Activated naive CD8-positive, alpha-beta T cell treated with anti-CD3 and anti-CD28 coated beads for 36 hours (primary cell): ENCODE data around the gene INSIG2. TPM values are rescaled to one million over a fixed set of nuclear protein-coding genes. Genes with fewer than 3 reads are reported as not detected.
"Not testable (repeated sequence)": the region's sequence is repeated elsewhere in the genome, so short reads cannot be mapped to it uniquely, and the experiment has no call there.

Source experiments
- DNase-seq: peaks from one replicate; pipeline ENCODE4 v3.0.0; 2021
- H3K27ac Mint-ChIP-seq: one replicate; pipeline ENCODE4 v1.8.0; 2022; ENCODE audit warnings: mild to moderate bottlenecking, moderate library complexity, mixed read lengths
- H3K27me3 Mint-ChIP-seq: one replicate; pipeline ENCODE4 v1.8.0; 2022; ENCODE audit warnings: mild to moderate bottlenecking, mixed read lengths
- H3K36me3 Mint-ChIP-seq: one replicate; pipeline ENCODE4 v1.8.0; 2021; ENCODE audit warnings: mild to moderate bottlenecking, mixed read lengths
- H3K4me1 Mint-ChIP-seq: one replicate; pipeline ENCODE4 v1.8.0; 2021; ENCODE audit warnings: mixed read lengths
- H3K4me3 Mint-ChIP-seq: one replicate; pipeline ENCODE4 v1.8.0; 2022; ENCODE audit warnings: mild to moderate bottlenecking, moderate library complexity, mixed read lengths
- H3K9me3 Mint-ChIP-seq: one replicate; pipeline ENCODE4 v1.8.0; 2022; ENCODE audit warnings: mixed read lengths
- total RNA-seq, 2 experiments: library from RNA; stranded (reverse); gene quantifications; one replicate each; pipeline ENCODE4 v1.2.3, GENCODE V29; 2021

The INSIG2 gene
- total RNA-seq, 2 experiments from 2014 or later: 31.8 to 35.3 TPM

DNA sequence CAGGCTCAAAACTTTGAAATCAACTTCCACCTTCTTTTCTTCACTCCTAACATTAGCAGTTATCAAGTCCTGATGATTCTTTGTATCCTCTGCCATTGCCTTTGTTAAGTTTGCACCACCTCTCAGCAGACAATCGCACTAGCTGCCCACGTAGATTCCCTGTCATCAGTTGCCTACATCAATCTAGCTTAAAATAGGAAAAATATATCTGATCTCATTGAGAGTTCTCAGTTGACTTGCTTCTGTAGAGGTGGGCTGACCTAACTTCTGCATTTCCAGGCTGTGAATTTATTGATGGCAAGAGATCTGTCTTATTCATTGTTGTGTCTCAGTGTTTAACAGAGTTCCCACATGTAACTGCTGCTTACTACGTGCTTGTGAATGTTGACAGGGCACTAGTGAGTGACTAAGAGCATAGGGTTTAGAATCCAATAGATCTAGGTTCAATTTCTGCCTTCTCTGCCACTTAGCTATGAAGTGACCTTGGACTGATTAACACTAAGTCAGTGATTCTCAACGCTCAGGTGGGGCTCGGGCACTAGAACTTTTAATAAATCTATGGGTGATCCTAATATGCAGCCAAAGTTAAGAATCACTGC, 3.7 kb upstream of the INSIG2 start:
- Mint-ChIP-seq H3K27ac (no peak overlapping the region), H3K9me3 (no peaks in the 10 kb centered on the region), H3K36me3 (peaks cover 2% of the 10 kb centered on the region), H3K4me1 (peaks cover 3% of the 10 kb centered on the region), H3K4me3 (no peak overlapping the region), H3K27me3 (no peaks in the 10 kb centered on the region)
- DNase-seq: no peak

DNA sequence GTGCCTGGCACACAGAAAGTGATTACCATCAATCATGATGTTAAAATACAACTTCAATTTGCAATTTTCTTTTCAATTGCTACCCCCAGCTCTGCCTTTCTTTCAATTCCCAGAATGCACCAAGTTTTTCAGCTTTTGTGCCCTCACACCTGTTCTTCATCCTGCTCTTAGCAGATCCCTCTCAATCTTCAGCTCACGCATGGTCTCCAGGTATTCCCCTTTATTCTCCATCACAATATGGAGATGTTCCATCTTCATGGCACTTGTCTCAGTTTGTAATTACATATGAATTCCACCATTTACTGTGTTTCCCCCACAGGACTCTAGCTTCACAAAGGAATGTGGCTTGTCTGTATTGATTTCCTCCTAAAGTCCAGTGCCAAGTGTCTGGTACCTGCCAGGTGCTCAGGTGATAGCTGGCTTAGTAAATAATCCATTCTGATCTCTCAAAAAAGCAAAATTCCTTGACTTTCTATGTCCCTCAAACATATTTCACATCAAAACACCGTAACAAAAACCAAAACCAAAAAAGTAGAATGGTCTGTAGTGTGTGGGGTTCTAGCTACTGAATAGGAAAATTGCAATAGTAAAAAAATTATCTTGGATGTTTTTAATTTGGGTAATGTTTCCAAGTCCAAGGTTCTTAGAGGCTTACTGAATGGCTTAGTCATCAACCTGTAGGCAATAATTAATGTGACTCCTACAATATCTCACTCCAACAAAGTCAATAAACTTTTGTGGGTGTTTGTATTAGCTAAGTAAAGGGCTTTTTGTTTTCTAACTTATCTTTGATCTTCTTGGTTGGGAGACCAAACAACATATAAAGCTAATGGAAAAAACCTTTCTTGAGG, 2.9 kb upstream of the INSIG2 start:
- H3K9me3 Mint-ChIP-seq: no peaks in the 10 kb centered on the region
- H3K27ac Mint-ChIP-seq: no peak overlapping the region
- peaks cover 2% of the 10 kb centered on the region for H3K36me3 Mint-ChIP-seq
- peaks cover 7% of the 10 kb centered on the region for H3K4me1 Mint-ChIP-seq
- H3K4me3 Mint-ChIP-seq: no peak overlapping the region
- DNase-seq: no peak
- no peaks in the 10 kb centered on the region for H3K27me3 Mint-ChIP-seq

DNA sequence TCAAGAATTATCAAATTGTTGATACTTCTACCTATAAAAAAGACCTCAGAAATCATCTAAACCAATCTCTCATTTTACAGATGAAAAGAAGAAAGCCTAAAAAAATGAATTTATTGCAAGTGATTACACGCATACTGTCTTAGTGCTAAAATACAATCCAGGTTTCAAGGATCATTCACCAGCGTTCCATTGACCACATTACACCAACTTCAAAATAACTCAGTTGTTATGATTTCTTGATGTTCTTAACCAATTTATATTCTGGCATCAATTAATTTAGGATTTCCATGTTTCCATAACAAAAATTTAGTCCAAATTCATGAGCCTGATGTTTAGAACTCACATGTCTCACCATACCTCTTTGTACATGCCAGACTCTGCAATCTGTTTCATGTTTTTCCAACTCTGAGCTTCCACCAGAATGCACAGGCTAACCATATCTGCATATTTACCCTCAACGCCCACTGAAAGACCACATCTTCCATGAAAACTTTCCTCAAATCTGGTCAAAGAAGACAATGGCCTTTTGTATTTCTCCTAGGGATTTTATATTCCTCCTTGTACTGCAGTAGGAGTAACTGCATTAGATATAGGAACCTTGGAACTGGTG, 2.1 kb upstream of the INSIG2 start:
- Mint-ChIP-seq H3K9me3 (no peaks in the 10 kb centered on the region), H3K4me1 (peaks cover 7% of the 10 kb centered on the region), H3K36me3 (peaks cover 2% of the 10 kb centered on the region), H3K4me3 (no peak overlapping the region), H3K27me3 (no peaks in the 10 kb centered on the region), H3K27ac (no peak overlapping the region)
- no peak for DNase-seq

DNA sequence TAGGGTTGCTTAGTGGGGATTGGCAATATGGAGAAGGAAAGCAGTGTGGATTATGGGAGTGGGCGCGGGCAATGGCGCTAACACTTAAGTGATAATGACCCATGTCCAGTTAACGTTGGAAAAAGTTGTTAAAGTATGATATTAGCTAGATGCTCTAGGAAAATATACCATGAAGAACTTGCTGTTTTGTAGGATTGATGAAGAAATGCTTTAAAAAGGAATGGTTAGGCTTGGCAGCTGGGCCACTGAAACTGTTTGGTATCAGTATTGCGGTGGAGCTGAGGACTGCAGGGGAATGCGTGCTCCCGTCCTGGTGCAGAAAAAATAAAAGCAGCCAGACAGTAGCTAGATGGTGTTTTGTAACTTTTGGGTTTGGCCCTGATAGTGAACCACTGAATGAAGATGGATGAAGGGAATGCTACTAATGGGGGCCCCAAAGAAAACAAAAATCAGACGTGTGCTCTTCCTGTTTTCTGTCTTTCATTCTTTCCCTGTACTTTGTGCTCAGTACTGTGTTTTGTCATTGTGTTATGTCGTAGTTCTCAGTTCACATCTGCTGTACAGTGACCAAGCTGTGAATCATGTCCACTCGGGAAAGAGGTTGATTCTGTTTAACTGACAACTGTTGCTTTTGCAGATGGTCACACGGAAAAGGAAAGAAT, 999 bp downstream of the INSIG2 start:
- no peaks in the 10 kb centered on the region for H3K27me3 Mint-ChIP-seq
- peaks cover 7% of the 10 kb centered on the region for H3K36me3 Mint-ChIP-seq
- H3K9me3 Mint-ChIP-seq: no peaks in the 10 kb centered on the region
- peak; percentile 19 for DNase-seq
- peaks cover 15% of the 10 kb centered on the region for H3K4me1 Mint-ChIP-seq
- no peak overlapping the region for H3K27ac Mint-ChIP-seq
- H3K4me3 Mint-ChIP-seq: peak overlapping the region; percentile 91

DNA sequence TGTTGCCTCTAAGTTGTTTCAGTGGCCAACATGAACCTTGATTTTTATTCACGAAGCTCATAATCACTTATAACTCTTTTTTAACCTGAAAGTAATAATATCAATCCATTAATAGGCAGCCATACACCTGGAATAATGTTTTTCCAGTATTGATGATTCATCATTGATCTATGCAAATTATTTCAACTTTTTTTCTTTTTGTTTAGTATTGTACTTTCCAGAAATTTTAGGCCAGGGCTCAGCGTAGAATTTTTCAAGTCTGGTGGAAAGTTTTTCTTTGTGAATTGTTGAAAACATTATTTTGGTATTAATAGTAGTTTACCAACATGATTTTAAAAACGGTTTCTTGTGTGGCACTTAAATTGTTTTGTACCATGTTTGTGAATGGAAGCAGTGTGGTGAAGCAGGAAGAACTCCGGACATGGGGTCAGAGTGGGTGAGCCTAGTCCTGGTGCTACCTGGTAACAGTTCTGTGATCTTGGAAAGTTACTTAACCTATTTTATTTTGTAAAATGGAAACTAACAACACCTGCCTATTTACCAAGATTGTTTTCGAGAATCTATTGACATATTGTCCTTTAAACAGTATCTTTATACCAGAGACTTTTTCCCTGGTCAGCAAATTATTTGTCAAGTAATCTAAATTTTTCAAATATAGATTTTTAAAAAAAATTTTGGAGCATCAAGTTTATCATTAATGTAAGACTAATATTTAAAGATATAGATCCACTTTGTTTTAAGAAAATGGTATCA, 2.3 kb downstream of the INSIG2 start:
- H3K27me3 Mint-ChIP-seq: no peaks in the 10 kb centered on the region
- H3K9me3 Mint-ChIP-seq: no peaks in the 10 kb centered on the region
- peak overlapping the region; percentile 45 for H3K4me3 Mint-ChIP-seq
- no peak overlapping the region for H3K27ac Mint-ChIP-seq
- peaks cover 7% of the 10 kb centered on the region for H3K36me3 Mint-ChIP-seq
- peaks cover 28% of the 10 kb centered on the region for H3K4me1 Mint-ChIP-seq
- DNase-seq: no peak

DNA sequence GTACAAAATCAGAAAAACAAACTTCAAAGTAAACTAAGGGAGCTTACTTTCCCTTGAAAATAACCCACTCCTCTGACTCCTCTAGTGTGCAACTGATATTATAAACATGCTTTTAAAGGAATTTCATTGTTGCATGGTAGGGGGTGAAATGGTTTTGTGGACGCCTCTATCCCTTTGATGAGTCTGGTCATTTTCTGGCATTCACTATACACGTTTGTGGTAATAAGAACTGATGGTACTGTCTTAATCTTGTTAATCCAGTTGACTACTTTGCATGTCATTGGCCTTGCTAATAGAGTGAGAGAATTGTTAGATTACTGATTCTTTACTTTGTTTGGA, 2.8 kb downstream of the INSIG2 start:
- Mint-ChIP-seq H3K4me3 (peak overlapping the region; percentile 11), H3K9me3 (no peaks in the 10 kb centered on the region), H3K27ac (no peak overlapping the region), H3K27me3 (no peaks in the 10 kb centered on the region), H3K4me1 (peaks cover 31% of the 10 kb centered on the region), H3K36me3 (peaks cover 7% of the 10 kb centered on the region)
- DNase-seq: no peak

DNA sequence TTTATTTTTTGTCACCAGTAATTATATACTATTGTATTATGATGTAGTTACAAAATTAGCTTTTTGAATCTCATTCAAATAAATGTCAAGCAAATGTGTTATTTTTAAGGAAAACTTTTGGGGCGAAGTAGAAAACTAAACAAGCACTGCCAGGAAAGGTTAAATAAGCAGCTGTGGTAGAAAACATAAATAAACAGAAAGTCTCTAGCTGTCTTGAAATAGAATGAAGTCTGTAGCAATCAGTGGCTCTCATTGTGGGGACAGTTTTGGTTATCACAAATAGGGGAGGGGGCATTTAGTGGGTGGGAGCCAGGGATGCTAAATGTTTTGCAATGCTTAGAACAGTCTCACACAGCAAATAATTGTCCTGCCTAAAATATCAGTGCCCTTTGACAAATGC, 3.4 kb downstream of the INSIG2 start:
- DNase-seq: no peak
- H3K4me3 Mint-ChIP-seq: no peak overlapping the region
- H3K27ac Mint-ChIP-seq: no peak overlapping the region
- peaks cover 8% of the 10 kb centered on the region for H3K36me3 Mint-ChIP-seq
- H3K27me3 Mint-ChIP-seq: no peaks in the 10 kb centered on the region
- peaks cover 31% of the 10 kb centered on the region for H3K4me1 Mint-ChIP-seq
- no peaks in the 10 kb centered on the region for H3K9me3 Mint-ChIP-seq

DNA sequence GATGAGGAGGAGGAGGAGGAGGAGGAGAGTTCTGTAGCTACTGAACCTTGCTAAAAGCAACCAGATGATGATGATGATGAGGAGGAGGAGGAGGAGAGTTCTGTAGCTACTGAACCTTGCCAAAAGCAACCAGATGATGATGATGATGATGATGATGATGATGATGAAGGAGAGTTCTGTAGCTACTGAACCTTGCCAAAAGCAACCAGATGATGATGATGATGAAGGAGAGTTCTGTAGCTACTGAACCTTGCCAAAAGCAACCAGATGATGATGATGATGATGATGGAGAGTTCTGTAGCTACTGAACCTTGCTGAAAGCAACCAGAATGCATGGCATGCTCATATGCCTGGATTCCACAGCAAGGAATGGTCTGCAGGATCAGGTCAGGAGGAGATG, 5.8 kb downstream of the INSIG2 start:
- not testable (repeated sequence) for H3K27me3 Mint-ChIP-seq, DNase-seq, H3K27ac Mint-ChIP-seq, H3K4me3 Mint-ChIP-seq, H3K9me3 Mint-ChIP-seq
- Mint-ChIP-seq H3K36me3 (peaks cover 15% of the 10 kb centered on the region), H3K4me1 (peaks cover 35% of the 10 kb centered on the region)

DNA sequence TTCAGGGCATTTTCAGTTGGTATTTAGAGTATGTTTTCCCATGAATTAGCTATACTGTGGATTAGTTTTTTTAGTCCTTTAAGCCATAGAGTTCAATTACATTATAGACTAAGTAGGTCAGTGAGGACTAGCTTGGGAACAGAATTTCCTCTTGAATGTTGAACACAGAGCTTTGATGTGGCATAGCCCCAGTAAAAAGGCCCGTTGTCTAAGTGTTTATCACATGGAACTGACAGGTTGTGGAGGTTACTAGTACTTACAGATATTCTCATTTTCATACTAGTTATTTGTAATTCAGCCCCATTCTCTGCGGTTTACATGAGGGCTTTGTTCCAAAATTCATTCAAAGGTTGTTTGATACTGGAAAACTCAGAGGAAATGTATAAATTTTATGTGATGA, 6.2 kb downstream of the INSIG2 start:
- H3K4me1 Mint-ChIP-seq: peaks cover 35% of the 10 kb centered on the region
- H3K27ac Mint-ChIP-seq: no peak overlapping the region
- no peaks in the 10 kb centered on the region for H3K27me3 Mint-ChIP-seq
- peaks cover 15% of the 10 kb centered on the region for H3K36me3 Mint-ChIP-seq
- H3K4me3 Mint-ChIP-seq: no peak overlapping the region
- H3K9me3 Mint-ChIP-seq: no peaks in the 10 kb centered on the region
- DNase-seq: no peak

DNA sequence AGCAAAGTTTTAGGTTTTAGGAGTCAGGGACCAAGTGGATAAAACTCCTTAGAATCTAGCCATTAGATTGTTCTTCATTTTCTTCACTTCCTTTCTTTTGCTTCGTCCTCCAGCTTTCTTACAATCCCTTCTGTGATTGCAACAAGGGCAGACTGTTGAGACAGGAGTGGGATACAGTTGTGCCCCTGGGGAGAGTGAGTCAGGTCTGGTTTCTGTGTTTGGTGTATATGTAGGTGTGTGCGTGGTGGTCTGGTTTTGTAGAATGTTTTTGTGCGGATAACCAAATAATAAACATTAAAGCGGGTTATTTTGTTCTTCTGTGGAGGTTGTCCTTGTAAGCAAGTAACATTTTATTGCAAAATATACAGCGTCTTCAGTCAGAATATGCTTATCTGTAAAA, 7.3 kb downstream of the INSIG2 start:
- H3K27me3 Mint-ChIP-seq: no peaks in the 10 kb centered on the region
- H3K36me3 Mint-ChIP-seq: peaks cover 24% of the 10 kb centered on the region
- no peak overlapping the region for H3K4me3 Mint-ChIP-seq
- H3K4me1 Mint-ChIP-seq: peaks cover 31% of the 10 kb centered on the region
- no peak overlapping the region for H3K27ac Mint-ChIP-seq
- H3K9me3 Mint-ChIP-seq: no peaks in the 10 kb centered on the region
- DNase-seq: no peak

DNA sequence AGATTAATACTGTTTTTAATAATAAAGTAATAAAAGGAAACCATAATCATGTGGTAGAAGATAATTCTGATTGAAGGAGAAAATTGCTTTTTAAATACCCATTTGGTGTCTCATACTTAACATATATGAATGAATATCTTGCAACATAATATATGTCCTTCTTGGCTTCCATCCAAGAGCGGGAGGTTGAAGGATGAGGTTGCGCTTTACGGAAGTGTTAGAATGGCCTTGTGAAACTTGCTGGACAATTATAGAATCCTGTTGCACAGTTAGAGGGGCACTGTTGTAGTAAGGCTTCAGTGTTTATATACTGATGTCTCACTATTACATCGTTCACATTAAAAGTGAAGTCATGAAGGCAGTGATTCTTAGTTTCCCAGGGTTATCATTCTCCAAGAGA, 9.4 kb downstream of the INSIG2 start:
- no peak overlapping the region for H3K4me3 Mint-ChIP-seq
- no peak for DNase-seq
- peaks cover 33% of the 10 kb centered on the region for H3K4me1 Mint-ChIP-seq
- no peak overlapping the region for H3K27ac Mint-ChIP-seq
- H3K27me3 Mint-ChIP-seq: no peaks in the 10 kb centered on the region
- peaks cover 21% of the 10 kb centered on the region for H3K36me3 Mint-ChIP-seq
- no peaks in the 10 kb centered on the region for H3K9me3 Mint-ChIP-seq

DNA sequence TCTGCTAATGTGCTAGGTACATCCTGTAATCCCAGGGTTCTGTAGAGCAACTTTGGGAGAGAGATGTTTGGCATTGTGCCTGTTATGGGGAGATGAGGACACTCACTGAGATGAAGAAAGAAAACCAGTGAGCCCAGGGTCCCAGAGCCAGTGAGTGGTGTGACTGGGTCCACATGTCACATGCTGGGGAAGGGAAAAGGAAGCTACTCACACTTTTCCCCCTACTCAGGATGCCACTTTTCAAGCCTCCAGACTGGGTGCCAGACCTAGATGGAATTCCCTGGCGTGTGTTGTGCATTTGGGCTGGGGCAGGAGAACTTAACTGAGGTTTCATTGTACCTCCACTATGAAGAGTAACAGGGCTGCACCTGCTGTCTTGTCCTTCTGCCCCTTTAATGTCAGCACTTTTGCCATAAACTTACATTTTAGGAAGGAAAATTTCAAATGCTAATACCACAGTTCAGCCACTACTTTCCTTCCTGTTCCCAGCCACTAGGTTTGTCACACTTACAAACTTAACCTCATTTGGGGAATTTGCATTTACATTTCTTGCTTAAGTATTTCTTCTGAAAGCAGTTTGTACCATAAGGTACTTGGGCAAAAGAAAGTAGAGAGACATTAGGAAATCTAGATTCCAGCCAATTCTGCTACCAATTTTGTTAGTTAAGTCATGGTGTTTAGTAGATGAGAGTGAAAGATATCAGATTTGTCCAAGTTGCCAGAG, 10.2 kb downstream of the INSIG2 start:
- peaks cover 20% of the 10 kb centered on the region for H3K36me3 Mint-ChIP-seq
- peaks cover 35% of the 10 kb centered on the region for H3K4me1 Mint-ChIP-seq
- H3K27me3 Mint-ChIP-seq: no peaks in the 10 kb centered on the region
- no peaks in the 10 kb centered on the region for H3K9me3 Mint-ChIP-seq
- no peak overlapping the region for H3K4me3 Mint-ChIP-seq
- H3K27ac Mint-ChIP-seq: no peak overlapping the region
- no peak for DNase-seq

DNA sequence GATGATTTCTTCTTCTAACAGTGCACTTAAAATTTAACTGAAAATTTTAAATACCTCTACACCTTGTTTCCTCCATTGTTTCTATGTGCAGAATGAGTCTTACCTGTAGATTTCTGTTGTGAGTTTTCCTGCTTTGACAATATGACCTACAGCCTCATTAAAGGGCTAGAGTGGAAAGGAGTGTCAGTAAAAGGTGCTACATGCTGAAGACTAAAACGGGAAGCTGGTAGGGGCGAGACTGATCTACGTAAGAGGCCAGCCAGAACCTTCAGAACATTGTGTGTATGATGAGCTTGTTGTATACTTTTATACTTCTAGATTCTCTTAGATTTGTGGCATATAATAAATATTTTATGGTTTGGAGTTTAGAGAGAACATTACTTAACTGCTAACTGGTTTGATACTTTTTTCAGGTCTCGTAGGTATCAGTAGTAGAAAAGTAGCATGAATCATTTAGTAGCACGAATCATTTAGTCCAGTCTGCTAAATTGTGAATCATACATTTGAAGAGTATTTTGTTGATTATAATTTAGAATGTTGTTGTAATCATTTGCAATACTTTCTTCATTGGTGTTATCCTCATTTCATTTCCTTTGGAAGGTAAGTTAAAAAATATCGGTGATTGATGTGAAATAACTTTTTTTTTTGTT, 14.3 kb downstream of the INSIG2 start:
- Mint-ChIP-seq H3K27me3 (no peaks in the 10 kb centered on the region), H3K9me3 (no peaks in the 10 kb centered on the region), H3K27ac (peak overlapping the region; percentile 50), H3K36me3 (peaks cover 27% of the 10 kb centered on the region), H3K4me3 (no peak overlapping the region), H3K4me1 (peaks cover 16% of the 10 kb centered on the region)
- DNase-seq: no peak
